Right ventricle myocardium superior (tissue), 1 donor: ENCODE data around the gene REG1A. TPM values are rescaled to one million over a fixed set of nuclear protein-coding genes. Genes with fewer than 3 reads are reported as not detected.

Experiments used
- ATAC-seq: fragments of 200-7000 bp; cut with Tn5 transposase; one replicate; pipeline ENCODE4 v1.9.1; 2020; ENCODE audit warnings: mild to moderate bottlenecking; ENCODE audit not compliant: poor library complexity
- DNase-seq: peaks from one replicate; pipeline ENCODE4 v3.0.0-alpha.2; 2020
- intact Hi-C: fragments of 100-400 bp; cut with DNase I; formaldehyde crosslinking; loops from one replicate; pipeline ENCODE4 v1.11.2; 2022
- long read RNA-seq: library from polyadenylated mRNA; unstranded; transcript quantifications from one replicate; pipeline ENCODE4 v2.0.0, GENCODE V29; 2021
- total RNA-seq: library from RNA; stranded (reverse); fragmentation: NEBNext Ultra II Directional; extraction: Animal tissue kit (Norgen Biotek cat#: 25700); gene quantifications from one replicate; pipeline ENCODE4 v1.2.1, GENCODE V29; 2021
- donor health status: DM: no; HTN: yes; CAD: no; lungs with severe emphysema.

Gene REG1A, protein sequence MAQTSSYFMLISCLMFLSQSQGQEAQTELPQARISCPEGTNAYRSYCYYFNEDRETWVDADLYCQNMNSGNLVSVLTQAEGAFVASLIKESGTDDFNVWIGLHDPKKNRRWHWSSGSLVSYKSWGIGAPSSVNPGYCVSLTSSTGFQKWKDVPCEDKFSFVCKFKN
- total RNA-seq: not detected
- long read RNA-seq: 0 reads

DNA sequence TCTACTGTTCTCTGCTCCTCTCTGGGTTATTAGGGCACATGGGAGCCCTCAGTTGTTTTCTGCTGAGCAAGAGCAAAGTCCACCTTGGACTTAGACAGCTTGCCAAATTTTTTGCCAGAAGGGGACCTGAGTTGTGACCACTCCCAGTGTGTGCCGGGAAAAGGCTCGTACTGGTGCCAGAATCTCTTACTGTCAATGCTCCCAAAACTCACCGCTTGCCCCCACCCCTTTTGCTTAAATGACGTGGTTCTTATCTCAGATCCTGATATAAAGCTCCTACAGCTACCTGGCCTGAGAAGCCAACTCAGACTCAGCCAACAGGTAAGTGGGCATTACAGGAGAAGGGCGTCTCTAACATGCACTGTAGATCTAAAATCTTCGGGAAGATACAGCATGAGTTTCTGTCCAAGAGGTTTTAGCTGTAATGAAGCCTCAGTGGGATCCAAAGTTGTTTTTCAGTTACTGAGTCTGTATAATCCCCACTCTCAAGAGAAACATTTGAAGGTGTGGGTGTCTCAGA lies at the start of gene REG1A:
Gene REG1A (plus strand): TSS at position 295 of the 520 bp plus-strand sequence. CDS start 374 bp downstream, outside the sequence.
- DNase-seq: no peak

DNA sequence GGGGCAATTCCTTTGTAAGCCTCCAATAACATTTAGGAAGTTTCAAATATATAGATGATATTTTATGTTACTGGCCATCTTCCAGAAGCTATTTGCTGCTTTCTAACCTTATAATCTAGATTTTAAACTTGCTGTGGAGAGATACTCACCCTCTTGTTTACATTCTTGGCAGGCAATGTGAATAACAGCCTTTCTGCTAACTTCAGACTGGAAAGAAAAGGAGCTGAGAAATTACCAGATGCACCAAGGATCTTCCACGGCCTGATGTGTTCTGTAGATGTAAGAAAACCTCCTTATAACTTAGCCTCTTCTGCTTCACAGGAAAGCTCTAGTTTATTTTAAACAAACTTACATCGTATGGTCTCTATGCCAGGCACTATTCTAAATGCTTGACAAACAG lies 49.2 kb upstream of the REG1A start:
- DNase-seq (no peak), ATAC-seq (no peak)
- intact Hi-C loops: no loop called here

More for the DNA sequence above, at the start of gene REG1A:
- intact Hi-C loops: no loop called here
- no peak for ATAC-seq

DNA sequence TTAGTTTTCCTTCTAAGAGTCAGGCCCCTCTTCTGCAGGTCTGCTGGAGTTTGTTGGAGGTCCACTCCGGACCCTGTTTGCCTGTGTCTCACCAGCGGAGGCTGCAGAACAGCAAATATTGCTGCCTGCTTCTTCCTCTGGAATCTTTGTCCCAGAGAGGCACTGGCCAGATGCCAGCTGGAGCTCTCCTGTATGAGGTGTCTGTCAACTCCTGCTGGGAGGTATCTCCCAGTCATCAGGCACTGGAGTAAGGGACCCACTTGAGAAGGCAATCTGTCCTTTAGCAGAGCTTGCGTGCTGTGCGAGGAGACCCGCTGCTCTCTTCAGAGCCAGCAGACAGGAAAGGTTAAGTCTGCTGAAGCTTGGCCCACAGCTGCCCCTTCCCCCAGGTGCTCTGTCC lies 37.3 kb upstream of the REG1A start:
- DNase-seq (no peak), ATAC-seq (no peak)
- intact Hi-C loops: no loop called here

DNA sequence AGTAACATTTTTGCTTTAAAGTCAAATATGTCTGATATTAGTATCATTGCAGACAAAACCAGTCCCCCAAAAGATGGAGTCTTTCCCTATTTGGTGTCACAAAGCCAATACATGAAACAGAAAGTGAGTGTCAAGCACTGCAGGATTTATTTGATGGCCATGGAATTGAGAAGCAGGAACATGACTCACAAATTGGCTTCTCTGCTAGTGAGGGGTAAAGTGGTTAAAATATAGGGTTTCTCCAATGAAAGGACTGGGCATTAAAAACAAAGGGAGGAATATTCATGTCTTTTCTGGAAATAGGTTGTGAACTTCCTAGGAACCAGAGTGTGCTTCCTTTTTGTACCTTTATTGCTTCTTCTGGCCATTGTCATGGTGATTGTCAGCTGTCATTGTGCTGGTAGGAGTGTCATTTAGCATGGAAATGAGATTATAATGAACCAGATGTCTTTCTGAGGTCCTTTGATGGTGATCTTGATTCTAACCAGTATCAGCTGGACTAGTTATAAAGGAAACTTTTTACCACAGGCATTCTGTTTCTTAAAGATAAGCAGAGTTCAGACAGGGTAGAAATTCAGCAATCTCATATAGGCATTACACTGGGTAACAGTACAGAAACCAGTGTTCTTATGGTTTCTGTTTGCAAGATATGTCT lies 36.6 kb upstream of the REG1A start:
- intact Hi-C loops: no loop called here
- no peak for DNase-seq
- ATAC-seq: no peak

DNA sequence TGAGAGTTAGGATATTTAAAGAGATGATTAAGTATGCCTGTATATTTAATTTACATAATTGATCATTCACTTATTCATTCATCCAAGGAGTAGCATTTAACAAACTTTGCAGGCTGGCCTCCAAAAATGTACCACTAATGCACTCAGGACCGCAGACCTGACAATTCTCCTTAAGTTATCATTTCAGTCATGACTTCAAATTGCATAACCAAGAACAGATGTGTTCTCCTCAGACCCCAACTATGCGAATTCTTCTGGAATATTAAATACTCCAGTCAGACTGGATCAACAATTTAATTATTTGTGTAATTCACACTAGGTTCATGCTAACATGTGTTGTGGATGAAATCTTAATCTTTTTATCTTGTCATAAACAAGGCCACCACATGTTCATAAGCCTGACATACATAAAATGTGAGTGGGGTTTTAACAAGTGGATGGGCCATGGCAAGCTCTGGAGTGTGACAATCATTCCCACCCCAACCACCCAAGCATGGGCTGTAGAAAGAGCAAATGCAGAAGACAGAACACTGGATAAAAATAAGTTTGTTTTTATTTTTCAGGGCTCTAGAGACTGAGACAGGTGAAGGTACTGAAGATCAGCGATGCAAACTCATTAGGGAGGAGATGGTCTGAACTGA lies 35.7 kb upstream of the REG1A start:
- ATAC-seq (no peak), DNase-seq (no peak)
- intact Hi-C loops: no loop called here

DNA sequence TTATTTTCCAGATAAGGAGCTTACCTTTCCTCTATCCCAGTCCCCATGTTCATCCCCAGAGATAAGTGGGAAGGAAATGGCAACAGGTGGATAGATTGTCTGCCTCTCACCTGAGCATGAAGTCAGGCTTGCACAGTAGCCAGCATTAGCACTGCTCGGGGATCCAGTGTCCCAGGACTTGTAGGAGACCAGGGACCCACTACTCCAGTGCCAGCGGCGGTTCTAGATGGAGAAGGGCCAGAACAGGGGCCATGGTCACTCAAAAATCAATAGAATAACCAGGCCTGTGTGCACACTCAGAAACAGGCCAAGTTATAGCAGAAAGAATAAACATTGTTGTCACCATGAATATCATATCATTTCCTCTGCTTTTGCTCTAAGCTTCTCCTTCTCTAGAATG lies 34.9 kb upstream of the REG1A start:
- no peak for ATAC-seq
- intact Hi-C loops: no loop called here
- DNase-seq: no peak

DNA sequence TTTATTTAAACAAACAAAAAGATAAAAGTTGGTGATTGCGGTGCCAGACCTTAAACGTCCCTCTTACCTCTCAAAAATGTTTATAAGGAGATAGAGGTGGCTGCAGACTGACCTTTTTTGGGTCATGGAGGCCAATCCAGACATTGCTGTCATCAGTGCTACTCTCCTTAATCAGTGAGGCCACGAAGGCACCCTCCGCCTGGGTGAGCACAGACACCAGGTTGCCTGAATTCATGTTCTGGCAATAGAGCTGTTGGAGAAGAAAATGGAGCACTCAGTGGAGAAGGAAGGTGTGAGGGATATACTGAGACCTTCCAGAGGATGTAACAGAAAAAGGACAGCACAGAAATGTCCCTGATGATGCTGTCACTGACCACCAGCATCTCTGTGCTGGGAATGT lies 34.0 kb upstream of the REG1A start:
- ATAC-seq (no peak), DNase-seq (no peak)
- intact Hi-C loops: no loop called here

DNA sequence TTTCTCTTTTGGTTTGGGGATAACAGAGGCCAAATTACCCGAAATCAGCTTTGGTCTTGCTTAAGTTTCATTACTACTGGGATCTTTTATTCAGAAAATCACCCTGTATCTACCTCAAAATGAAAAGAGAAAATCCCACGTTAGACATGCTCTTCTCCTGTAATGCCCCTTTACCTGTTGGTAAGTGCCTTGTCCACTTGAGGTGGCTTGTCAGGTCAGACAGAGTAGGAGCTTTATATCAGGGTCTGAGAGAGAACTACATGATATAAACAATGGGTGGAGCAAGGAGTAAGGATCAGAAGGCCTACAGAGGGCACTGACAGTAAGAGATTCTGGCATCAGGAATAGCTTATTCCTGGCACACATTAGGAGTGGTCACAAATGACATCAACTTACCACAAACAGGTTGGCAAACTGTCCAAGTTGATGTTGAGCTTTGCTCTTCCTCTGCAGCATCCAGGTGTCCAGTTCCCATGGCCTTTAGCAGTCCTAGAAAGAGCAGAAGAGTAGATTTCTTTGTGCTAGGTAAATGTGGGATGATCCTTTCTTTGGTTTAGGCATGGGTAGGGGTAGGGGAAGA lies 32.4 kb upstream of the REG1A start, which contains the start of gene REG1B:
Gene REG1B (minus strand): TSS at position 209 of the 580 bp plus-strand sequence. CDS start 381 bp downstream, outside the sequence.
- DNase-seq (no peak), ATAC-seq (no peak)
- intact Hi-C loops: no loop called here

DNA sequence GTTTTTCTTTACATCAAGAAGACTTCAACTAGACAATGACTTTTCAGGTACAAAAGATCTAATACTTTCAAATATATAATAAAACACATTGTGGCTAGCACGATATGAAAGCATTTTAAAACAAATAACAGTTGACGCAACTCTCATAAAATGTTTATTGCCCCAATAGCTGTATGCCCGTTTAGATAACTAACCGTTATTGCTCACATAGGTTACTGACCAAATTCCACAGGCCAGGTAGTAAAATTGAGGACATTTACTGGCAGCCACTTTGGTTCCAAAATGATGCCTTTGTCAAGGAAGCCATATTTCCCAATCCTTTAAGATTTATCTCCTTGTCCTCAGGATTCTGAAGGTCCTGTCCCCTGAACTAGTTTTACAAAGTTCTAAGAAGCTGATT lies 29.6 kb upstream of the REG1A start:
- DNase-seq: no peak
- ATAC-seq: no peak
- intact Hi-C loops: no loop called here

DNA sequence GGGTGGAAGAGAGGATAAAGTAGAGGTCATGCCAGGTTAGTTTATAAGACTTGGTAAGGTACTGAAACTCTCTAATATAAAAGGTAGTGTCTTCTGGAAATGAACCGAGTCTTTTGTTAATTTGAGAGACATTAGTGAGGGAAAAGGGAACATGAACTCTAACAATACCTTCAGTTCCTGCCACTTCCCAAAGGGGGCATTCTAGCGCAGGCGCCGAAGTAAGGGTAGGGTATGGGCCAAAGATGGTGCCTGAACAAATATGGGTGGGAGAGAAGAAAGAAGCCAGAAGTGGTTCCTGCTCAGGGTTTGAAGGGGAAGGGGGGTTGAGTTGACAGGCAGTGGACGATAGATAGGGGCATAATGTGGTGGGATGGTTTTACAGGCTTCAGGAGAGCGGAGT lies 22.4 kb upstream of the REG1A start:
- intact Hi-C loops: no loop called here
- ATAC-seq (no peak), DNase-seq (no peak)

DNA sequence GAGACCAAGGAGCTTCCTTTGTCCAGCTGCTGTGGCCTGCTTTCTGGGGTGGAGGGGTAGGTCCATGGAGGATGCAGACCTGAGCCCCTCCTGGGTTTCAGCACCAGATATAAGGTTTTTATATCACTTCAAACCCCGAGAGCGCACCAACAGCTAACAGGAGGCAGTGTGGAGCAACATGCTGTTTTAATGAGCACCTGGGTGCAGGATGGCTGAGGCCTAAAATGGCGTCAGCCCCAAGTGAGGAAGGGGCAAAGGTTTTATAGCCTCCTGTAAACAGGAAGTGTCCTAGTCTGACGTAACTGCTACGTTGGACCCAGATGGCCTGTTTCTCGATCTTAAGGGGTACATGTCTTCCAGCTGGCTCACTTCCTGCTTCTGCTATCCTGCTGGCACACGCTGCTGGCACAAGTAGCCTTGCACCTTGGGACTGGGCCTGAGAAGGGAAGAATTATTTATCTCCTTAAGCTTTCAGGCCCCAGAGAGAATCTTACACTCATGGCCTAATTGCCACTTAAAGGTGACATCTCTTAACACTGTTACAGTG lies 21.1 kb upstream of the REG1A start:
- intact Hi-C loops: no loop called here
- DNase-seq (no peak), ATAC-seq (no peak)

DNA sequence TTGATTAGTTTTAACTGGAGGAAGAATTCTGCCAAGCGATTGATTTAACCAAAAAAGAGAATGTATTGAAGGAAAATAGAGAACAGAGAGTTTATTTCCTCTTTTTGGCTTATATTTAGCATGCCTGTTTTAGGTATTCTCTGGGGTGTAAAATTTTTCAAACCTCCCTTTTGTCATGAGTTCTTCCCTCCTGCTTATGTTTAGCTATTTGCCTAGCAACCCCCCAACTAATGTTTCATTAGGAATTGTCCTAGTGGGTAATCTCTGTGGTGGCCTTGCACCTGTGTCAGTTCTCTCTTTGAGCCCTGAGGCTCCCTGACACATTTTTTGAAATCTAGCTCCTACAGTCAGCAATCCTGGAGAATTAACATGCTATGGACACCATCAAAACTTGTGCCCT lies 20.0 kb upstream of the REG1A start:
- ATAC-seq (no peak), DNase-seq (no peak)
- intact Hi-C loops: no loop called here

DNA sequence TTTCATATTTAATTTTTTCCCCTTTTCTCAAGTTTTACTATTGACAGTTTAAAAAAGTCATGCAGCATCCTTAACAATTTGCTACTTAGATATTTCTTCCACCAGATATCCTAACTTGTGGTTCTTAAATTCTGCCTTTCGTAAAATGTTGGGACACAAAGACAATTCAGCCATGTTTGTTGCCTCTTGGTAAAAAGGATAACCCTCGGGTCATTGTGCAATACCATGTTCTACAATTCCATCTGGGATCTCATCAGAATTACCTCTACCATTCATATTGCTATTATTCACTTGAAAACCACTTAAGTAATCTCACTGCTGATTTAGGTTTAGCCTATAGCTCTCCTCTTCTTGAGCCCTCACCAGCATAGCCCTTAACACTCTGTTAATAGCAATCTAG lies 19.3 kb upstream of the REG1A start:
- intact Hi-C loops: no loop called here
- DNase-seq (no peak), ATAC-seq (no peak)

DNA sequence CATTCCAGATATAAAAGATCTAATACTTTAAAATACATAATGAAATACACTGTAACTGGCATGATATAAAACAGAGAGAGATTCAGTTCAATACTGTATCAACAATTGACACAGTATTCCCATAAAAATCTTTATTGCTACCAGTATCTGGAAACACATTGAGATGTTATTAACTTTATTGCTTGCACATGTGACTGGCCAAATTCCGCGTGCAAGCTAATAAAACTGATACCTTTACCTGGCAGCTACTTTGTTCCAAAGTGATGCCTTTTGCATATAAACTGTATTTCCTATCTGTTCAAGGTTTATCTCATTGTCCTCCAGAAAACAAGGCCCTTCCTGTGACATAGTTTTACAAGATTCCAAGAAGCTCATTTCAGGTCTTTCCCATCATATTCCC lies 17.1 kb upstream of the REG1A start:
- ATAC-seq: no peak
- intact Hi-C loops: no loop called here
- DNase-seq: no peak

DNA sequence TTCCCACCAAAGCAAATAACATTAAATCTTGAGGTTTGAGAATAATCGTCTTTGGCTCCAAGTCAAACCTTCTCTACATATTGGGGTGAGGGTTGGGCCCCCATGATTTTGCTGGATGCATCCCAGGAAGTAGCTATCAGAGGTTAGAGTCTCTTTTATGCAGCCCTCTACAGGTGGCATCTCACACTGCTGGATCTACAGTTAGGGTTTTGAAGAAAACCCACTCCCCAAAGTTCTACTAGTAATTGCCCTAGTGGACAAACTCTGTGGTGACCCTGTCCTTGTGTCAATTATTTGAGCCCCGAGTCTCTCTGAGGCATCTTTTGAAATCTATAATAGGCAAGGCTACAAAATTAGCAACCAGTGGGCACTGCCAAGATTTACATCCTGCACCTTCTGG lies 15.0 kb upstream of the REG1A start:
- ATAC-seq (no peak), DNase-seq (no peak)
- intact Hi-C loops: no loop called here

DNA sequence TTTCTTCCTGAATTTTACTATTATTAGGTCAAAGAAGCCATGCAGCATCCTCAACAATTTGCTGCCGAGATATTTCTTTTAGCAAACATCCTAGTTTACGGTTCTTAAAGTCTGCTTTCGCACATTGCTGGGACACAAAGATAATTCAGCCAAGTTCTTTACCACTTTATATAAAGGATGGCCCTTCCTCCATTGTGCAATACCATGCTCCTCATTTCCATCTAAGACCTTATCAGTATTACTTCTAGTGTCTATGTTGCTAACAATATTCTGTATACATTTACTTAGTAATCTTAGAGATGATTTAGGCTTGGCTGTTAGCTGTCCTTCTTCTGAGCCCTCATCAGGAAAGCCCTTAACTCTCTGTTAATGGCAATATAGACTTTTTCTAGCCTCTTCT lies 8.0 kb upstream of the REG1A start:
- DNase-seq: no peak
- ATAC-seq: no peak
- intact Hi-C loops: no loop called here

DNA sequence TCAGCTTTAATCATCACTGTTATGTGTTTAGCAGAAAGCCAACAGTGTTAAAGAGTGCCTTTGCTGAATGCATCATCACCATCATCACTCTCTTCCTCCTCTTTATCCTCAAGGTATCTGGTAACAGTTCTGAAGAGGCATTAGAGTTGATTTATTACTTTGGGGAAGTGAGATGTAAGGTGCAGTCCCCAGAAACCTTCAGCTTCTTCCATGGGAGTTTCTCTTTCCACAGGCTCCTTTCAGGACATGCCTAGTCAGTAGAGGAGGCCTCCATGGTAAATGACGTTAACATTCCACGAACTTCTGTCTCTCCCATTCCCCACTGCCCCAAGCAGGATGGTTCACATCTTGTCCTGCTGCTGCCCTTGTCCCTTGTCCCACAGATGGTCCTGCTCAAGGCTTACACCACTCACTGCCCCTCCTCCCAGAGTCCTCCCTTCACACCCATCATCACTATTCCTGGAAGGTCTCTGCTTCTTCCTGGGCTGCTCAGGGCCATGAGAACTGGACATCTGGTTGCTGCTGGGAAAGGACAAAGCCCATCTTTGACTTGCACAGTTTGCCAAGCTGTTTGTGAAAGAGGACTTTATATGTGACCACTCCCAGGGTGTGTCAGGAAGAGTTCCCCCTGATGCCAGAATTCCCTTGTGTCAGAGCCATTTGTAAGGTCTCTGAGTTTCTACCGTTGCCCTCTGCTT lies 5.3 kb upstream of the REG1A start:
- ATAC-seq: no peak
- no peak for DNase-seq
- intact Hi-C loops: no loop called here

DNA sequence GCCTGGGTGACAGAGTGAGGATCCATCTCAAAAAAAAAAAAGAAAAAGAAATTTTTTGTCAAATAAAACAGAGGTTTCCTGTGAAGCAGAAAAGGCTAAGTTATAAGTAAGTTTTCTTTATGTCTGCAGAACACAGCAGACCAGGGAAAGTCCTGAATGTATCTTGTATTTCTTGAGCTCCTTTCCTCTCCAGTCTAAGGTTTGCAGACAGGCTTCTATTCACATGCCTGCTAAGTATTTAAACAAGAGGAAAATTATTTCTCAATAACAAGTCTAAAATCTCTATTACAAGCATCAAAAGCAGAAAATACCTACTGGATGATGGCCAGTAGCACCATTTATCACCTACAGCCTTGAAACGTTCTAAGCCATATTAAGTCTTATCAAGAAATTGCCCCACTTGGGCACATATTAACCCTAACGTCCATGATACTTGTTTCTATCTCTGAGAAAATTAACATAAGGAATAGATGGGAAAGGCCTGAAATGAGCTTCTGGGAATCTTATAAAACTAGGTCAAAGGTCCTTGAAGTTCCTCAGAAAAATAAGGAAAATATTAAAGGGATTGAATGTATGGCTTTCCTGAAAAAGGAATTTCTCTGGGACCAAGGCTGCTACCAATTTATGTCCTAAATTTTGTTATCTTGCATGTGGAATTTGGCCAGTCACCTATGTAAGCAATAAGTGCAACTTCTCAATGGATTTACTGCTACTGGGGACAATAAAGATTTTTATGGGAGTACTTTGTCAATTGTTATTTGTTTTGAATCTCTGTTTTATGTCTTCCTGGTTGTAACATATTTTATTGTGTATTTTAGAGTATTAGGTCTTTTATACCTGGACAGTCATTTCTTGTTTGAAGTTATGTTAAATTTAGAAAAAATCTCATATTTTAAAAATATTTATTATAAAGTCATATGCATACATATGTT lies 3.0 kb upstream of the REG1A start:
- intact Hi-C loops: no loop called here
- no peak for ATAC-seq
- no peak for DNase-seq
